WERI-Rb-1 (cell line): ENCODE data around the gene PARD3B.

ENCODE experiments used
- DNase-seq: peaks from one replicate; pipeline ENCODE4 v3.0.0-alpha.2; 2020
- H3K27ac ChIP-seq: fragments of 250-450 bp; sonication (Bioruptor Pico); 2 replicates; pipeline ENCODE4 v1.5.1; 2020; ENCODE audit warnings: mild to moderate bottlenecking, moderate library complexity
- H3K27me3 ChIP-seq: fragments of 250-450 bp; sonication (Bioruptor Pico); 2 replicates; pipeline ENCODE4 v1.5.1; 2021; ENCODE audit warnings: mild to moderate bottlenecking, low read depth, moderate library complexity; ENCODE audit not compliant: insufficient read depth, severe bottlenecking
- H3K36me3 ChIP-seq: fragments of 250-450 bp; sonication (Bioruptor Pico); 2 replicates; pipeline ENCODE4 v1.5.1; 2020; ENCODE audit warnings: mild to moderate bottlenecking, moderate library complexity
- H3K4me3 ChIP-seq: 2 replicates; pipeline ENCODE4 v1.5.1; 2011; ENCODE audit warnings: low read depth, mild to moderate bottlenecking, control low read depth, low read length
- H3K9me3 ChIP-seq: fragments of 250-450 bp; sonication (Bioruptor Pico); 2 replicates; pipeline ENCODE4 v1.5.1; 2021; ENCODE audit warnings: mild to moderate bottlenecking, moderate library complexity; ENCODE audit not compliant: severe bottlenecking
- TF ChIP-seq, protein P1 (sequence below): IDR thresholded peaks from 2 replicates; pipeline ENCODE4 v1.5.1; 2011; ENCODE audit warnings: low read depth, mild to moderate bottlenecking, control low read depth, inconsistent platforms, low read length

Gene PARD3B

DNA sequence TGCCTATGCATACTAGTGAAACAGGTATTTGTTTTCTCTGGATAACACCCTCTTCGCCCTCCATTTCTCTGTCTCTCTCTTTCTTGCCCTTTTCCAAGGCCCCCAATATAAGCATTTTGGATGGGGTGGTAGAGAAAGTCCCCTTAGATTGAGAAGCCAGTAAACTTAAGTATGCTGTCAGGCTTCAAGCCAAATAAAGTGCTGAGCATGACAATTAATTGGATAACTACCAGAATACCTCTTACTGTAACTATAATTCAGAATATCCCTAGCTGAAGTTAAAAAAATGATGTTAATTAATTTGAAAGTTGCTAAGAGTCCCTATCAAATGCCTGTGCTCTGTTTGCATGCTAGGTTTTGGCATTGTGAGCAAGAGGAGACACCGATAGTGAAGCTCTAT lies 324.8 kb downstream of the PARD3B start:
- DNase-seq = no peak
- H3K27me3 ChIP-seq = no peaks in the 10 kb centered on the region
- no peak overlapping the region for H3K27ac ChIP-seq
- no peaks in the 10 kb centered on the region for H3K9me3 ChIP-seq
- TF ChIP-seq, protein P1, sequence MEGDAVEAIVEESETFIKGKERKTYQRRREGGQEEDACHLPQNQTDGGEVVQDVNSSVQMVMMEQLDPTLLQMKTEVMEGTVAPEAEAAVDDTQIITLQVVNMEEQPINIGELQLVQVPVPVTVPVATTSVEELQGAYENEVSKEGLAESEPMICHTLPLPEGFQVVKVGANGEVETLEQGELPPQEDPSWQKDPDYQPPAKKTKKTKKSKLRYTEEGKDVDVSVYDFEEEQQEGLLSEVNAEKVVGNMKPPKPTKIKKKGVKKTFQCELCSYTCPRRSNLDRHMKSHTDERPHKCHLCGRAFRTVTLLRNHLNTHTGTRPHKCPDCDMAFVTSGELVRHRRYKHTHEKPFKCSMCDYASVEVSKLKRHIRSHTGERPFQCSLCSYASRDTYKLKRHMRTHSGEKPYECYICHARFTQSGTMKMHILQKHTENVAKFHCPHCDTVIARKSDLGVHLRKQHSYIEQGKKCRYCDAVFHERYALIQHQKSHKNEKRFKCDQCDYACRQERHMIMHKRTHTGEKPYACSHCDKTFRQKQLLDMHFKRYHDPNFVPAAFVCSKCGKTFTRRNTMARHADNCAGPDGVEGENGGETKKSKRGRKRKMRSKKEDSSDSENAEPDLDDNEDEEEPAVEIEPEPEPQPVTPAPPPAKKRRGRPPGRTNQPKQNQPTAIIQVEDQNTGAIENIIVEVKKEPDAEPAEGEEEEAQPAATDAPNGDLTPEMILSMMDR = no peak
- H3K4me3 ChIP-seq = no peak overlapping the region
- H3K36me3 ChIP-seq = no peaks in the 10 kb centered on the region

DNA sequence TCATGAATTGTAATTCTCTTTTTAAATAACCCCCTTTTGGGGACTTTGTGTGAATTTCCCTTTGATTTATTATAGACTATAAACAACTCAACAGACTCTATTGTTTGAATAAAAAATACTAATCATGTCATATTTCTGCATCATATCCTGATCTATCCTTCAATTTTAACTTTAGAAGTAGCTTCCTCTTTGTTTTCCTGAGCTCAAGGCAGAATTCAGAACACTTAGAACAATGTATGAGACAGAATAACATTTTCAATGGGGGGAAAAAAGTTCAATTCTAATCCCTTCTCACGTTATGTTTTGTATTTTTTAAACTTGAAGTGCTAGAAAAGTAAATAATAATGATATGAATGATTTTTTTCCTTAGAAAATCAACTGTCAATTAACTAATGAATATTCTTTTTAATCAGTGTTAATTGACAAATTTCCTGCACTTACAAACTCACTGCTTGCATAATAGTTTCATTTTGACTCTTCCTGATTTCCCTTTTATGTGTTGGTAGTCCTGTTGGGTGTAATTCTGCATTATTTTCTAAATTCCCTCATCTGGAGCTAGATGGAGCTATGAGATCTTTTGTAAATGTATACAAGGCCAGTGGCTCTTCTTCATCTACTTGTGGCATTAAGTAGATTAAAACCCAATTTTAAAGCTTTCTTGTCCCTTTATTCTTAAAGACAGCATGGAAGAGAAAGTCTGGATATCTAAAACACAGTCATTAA lies 326.1 kb downstream of the PARD3B start:
- Histone ChIP-seq H3K27me3 (no peaks in the 10 kb centered on the region), H3K4me3 (no peak overlapping the region), H3K27ac (no peak overlapping the region), H3K9me3 (no peaks in the 10 kb centered on the region), H3K36me3 (no peaks in the 10 kb centered on the region)
- no peak for DNase-seq
- TF ChIP-seq, protein P1 = no peak

GRCh38 chr2:204876311-204876710 lies 331.0 kb downstream of the PARD3B start:
- no peaks in the 10 kb centered on the region for H3K36me3 ChIP-seq
- H3K27me3 ChIP-seq = no peaks in the 10 kb centered on the region
- no peak for DNase-seq
- H3K27ac ChIP-seq = no peak overlapping the region
- no peak overlapping the region for H3K4me3 ChIP-seq
- no peaks in the 10 kb centered on the region for H3K9me3 ChIP-seq
- TF ChIP-seq, protein P1 = no peak

DNA sequence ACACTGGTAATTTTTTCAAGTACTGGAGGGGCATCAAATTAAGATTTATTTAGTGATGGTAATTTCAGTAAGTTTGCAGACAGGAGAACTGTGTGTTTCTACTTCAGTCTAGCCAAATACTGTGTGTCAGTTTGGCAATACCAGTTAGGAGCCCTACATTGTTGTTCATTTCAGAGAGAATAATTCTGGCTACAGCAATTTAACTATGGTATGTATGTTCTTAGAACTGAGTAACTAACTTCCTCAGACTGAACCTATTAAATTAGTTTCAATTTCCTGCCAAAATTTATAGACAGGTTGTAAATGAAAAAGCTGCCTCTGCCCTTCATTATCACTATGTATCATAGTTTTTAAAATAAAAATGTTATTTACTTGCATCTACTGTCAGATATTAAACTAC lies 332.4 kb downstream of the PARD3B start:
- TF ChIP-seq, protein P1 = no peak
- H3K36me3 ChIP-seq = no peaks in the 10 kb centered on the region
- no peak overlapping the region for H3K27ac ChIP-seq
- H3K9me3 ChIP-seq = no peaks in the 10 kb centered on the region
- no peak for DNase-seq
- H3K4me3 ChIP-seq = no peak overlapping the region
- H3K27me3 ChIP-seq = no peaks in the 10 kb centered on the region

- DNase-seq = no peak
- Histone ChIP-seq H3K4me3 (no peak overlapping the region), H3K9me3 (no peaks in the 10 kb centered on the region), H3K27me3 (no peaks in the 10 kb centered on the region), H3K27ac (no peak overlapping the region), H3K36me3 (no peaks in the 10 kb centered on the region)
- TF ChIP-seq, protein P1 = no peak
These were observed 335.7 kb downstream of the PARD3B start for GRCh38 chr2:204880928-204881327.

DNA sequence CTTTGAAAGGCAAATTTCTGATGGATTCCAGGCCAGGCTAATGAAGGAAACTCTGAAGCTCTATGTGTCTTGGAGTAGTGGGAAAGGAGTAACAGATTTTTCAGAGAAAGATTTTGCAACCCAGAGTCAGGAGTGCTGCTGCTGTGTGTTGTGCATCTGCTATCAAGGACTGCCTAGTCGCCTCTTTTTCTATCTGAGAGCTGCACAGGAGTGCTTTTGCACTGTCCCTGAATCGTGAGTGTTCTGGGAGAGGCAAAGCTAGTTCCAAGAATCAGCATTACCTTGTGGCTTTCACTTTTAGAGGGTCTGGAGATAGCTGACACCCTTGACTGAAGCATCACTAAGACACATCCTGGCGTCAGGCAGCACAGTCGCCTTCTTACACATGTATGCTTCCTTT lies 336.4 kb downstream of the PARD3B start:
- no peak for DNase-seq
- H3K9me3 ChIP-seq = no peaks in the 10 kb centered on the region
- H3K27me3 ChIP-seq = no peaks in the 10 kb centered on the region
- no peak overlapping the region for H3K27ac ChIP-seq
- TF ChIP-seq, protein P1 = no peak
- no peak overlapping the region for H3K4me3 ChIP-seq
- no peaks in the 10 kb centered on the region for H3K36me3 ChIP-seq
